T-helper 22 cell (primary cell): ENCODE data around the gene KCNJ1.
A peak's percentile ranks its signal among the peaks of the same experiment; 100 is the strongest.

Experiments
- DNase-seq: peaks from one replicate; pipeline ENCODE4 v3.0.0-alpha.2; 2020; ENCODE audit warnings: low read depth

KCNJ1 gene

DNA sequence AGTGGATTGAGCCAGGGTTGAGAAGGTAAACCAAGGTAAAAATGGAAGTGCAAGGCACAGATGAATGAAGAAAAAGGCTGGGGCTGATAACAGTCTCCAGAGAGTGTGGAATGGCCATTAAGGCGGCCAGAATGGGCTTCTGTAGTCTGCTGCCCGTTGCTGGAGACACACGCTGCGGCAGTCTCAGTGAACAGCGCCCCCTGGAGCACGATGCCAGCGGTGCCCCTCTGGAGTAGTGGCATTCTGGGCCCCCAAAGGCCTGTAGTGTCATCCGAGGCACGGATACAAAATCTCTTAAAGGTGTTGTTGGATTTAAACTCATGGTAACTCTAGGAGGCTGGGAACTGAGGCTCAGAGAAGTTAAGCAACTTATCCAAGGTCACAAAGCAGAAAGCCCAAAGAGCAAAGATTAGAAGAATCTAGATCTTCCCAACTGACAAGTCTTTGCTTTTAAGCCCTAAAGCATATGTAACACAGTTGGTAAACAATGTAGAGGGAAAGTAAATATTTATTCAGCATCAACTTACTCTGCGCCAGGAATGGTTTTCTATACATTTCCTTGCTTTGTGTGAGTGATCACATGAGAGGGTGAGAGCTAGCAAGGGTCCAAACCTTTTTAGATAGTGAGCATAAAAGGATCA lies 18.2 kb downstream of the KCNJ1 start:
- DNase-seq: peak; percentile 21

DNA sequence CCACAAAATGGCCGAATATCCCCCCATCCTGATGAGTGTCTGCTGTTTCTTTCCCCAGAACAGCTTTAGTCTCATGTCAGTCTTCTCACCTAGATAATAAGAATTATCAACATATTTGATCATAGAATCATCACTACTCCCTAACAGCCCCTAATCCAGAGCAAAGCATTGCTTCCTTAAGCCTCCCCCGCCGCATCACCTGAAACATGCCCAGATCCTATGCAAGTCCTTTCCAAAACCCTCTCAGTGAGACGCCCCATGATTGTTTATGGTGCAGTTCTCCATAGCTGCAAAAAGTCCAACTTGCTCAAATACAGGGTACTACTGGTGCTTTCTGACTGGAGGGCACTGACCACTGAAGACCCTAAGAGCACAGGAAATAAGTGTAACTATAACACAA lies 20.1 kb downstream of the KCNJ1 start:
- no peak for DNase-seq

DNA sequence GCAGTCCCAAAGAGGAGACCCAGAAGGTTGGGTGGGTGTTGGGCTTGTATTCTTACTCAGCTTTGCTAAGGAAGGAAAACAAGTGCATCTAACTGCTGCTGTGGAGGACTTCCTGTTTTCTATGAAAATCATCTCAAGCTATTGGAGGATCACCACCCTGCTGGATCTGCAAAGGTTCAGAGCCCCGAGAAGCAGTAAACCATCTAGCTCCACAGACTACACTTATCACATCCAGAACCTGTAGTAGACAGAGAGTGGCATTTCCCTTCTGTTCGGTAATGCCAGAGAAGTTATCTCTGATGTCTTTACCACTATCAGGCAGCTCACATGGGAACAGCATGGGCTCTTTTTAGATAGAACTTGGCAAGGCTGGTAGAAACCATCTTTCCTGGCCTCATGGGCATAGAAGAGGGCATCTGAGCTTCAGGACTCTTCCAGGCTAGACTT lies 21.7 kb downstream of the KCNJ1 start:
- no peak for DNase-seq

DNA sequence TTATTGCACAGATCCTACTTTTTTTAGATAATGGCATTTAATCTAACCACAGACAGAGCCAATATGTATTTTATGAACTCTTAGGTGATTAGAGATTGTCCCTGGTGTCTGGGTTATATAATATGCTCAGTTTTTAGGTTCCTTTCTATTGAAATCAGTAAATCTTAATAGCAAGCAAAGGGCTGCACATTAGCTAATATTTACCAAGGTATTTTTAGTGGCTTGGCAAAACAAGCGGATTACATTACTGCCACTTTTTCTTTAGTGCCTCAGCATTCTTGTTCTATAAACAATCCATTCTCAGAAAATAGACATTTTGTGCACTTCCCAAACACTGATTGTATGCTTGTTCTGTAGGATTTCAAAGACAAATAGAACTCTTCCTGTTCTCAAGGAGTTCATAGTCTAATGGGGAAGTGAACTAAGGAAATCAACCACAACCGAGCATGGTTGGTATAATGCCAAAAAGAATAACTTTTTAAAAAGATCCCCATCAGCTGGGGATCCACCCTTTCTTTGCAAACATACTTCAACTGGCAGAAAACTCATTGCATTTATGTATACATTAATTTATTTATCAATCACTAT lies 23.8 kb downstream of the KCNJ1 start:
- DNase-seq: no peak

DNA sequence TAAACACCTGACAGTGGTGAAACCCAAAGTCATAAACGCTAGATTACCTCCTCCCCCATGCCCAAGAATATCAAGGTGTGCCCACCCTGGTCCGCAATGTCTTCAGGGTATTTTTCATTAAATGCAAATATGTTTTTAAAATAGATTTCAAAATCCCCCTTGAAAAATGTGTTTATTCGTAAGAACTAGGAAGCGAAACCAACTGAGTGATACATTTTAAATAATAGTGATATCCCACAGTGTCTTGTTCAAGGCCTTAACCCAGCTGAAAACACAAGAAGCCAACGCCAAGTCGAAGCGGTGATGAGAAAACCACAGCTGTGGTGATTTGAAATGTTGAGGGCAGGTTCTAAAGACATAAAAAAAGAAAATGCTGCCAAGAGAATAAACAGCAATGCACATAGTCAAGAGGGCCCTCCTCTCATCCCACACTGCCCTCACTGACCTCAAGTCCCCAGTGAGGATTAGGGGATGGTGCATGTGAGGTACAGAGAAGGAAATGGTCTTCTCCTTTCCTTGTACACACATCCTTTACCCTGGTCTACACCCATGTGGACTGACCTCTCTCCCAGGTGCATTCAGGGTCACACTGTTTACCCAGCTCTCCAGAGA lies 25.5 kb downstream of the KCNJ1 start:
- no peak for DNase-seq

DNA sequence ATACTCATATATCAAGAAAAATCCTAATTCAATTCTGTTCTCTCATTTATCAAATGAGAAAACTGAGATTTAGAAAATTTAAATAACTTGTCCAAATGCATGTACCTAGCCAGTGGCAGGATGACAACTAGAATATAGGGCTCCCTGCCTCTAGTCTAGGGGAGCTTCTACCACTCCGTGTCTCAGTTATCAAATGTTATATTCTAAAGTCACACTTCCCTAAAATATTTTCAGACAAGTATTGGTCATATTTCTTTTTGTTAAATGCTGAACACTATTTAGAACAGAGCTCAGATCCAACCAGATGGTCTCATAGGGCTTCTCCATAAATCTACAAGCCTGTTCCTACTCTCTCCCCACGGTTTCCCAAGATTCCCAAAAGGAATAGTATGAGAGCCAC lies 26.3 kb downstream of the KCNJ1 start:
- no peak for DNase-seq

DNA sequence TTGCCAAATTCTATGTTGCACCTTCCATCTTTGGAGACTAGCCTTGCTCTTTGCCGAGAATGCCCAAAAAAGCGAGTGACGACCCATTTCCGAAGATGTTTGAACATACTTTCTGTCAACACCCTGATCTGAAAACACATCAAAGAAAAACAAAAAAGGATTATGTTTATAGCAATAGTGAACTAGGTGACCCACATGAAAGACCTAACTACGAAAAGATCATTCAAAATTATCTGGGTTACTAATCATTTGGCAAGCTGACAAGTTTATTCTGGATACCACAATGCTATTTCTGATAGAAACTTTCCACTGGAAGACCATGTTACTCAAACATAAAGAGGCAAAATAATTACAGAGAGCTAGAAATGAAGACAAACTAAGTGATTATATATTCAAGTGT lies 27.0 kb downstream of the KCNJ1 start:
- peak; percentile 28 for DNase-seq

DNA sequence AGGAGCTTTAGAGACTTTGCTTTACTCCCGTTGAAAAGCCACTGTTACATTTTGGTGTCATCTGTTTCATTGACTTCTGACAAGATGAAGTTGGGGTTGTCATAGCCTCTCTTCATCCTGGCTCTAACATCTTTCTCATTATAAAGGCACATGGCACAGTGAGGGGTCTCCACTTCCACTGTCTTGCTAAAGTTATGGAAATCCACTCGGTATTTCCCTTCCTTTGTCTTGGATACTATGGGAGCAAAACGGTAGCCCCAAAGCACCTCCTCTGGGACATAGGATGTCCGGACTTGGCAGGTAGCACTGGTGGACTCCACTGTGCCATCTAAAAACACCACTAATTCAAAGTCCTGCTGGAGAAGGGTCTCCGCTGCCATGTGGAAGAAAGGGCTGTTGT lies 28.0 kb downstream of the KCNJ1 start:
- DNase-seq: no peak

DNA sequence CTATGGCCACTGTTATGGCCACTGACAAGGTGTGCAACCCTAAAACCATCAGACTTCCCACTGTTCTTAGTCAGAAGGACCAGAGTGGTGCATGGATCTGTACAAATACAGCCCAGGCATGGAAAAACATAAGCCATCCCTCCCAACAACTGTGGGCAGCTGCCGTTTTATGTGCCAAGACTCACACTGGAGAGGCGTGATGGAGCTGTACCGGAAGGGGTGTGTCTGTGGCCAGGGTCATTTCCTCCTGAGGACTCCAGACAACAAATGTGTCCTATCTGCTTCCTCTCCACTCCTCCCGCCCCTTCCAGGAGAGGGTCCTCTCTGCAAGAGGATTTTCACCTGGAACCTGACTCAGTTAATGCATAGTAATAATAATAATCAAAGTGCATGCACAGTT lies 29.5 kb downstream of the KCNJ1 start:
- no peak for DNase-seq

DNA sequence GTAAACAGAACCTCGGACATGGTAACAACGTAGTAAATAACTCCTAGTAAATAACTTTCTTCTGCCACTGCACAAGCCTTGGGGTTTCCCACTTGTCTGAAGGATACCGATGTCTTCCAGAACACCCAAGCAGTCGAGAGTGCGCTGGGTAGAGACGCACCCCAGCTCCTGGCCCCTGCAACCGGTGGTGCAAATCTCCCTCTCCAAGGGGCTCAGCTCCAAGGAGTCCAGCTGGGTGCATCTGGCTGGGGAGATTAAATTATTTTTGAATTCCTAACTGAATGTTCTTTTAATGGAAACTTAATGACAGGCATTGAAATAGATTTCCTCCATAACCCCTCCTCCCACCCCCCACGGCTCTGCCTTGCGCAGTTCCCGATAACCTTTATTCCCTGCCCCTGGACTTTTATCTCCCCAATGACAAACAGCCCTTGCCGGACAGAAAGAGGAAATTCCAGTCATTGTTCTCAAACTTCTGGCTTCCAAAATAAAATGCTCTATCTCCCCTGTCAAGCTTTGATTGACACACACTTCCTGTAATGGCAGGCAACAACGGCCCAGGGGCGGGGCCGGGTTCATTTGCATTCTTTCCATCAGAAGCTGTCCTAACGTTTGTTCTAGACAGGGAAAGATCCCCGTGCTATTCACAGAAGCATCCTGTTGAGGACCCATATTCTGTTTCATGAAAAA lies 31.2 kb downstream of the KCNJ1 start:
- DNase-seq: no peak

DNA sequence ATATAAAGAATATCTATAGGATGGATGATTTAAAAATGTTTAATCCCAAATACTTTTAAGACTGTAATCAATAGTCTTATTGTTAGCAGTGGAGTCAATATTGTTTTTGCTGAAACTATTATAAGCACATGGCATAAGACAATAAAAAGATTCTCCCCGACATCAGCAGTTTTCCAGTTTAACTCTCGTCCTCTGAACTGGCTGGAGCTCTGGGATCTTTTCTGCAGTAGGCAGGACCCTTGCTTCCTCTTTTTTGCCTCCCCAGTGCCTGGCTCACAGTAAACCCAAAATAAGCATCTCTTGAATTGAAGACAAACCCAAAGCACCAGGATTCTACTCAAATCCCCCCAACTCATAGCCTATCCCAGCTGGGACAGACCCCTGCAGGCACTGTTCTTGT lies 32.9 kb downstream of the KCNJ1 start:
- no peak for DNase-seq

DNA sequence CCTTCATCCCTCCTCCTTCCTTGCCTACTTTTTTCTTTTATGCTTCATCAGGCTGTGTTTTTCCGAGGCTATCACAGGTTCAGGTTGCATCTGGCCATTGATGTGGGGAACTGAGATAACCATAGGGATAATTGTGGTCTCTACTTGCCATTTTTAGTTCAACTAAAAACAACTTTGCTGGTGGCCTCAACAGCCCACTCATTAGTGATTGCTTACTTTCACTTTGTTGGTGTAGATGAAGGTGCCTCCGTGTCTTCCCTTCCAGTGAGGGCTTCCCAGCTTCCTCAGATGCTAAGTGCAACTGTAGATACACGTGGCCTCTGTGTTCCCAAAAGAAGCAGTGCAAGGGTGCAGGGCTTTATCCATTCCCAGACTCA lies 35.0 kb downstream of the KCNJ1 start:
- no peak for DNase-seq

DNA sequence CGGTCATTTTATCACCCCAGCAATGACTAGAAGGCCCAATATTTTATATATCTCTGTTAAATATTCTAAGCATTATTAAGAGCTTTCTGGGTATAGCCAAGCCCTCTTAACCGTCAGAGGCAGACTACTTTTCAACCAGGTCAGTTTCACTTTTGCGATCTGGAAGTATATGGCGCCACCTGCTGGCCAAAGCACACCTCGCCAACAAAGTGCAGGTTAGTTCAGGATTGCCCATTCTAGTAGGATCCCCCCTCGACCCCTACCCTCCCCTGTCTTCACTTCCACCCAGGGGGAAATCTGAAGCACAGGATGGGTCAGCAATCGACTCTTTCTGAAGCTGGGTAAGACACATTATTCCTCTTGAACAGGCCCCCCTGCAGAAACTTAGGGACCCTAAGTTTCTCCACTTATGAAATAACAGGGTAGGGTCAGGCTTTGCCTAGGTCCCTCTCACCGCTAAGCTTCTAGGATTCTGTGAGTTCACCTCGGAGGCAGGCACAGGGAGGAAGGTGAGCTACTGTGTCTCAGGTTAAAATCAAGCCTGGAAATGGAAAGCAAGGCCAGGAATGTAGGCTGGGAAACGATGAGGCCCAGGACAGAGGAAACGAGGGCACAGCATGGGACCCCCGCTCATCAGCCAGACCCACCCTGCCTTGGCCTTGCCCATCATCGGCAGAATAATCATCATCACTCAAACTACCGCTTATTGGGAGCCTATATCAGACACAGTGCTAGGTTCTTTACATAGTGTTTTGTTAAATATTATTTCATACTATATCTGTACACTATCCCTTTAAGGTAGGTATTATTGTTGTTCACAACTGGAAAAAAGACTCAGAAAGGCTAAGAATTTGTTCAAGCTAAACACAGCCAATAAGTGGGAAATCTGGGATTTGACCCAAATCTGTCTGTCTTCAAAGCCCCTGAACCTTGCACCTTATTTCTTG lies 35.6 kb downstream of the KCNJ1 start:
- DNase-seq: peak; percentile 57

DNA sequence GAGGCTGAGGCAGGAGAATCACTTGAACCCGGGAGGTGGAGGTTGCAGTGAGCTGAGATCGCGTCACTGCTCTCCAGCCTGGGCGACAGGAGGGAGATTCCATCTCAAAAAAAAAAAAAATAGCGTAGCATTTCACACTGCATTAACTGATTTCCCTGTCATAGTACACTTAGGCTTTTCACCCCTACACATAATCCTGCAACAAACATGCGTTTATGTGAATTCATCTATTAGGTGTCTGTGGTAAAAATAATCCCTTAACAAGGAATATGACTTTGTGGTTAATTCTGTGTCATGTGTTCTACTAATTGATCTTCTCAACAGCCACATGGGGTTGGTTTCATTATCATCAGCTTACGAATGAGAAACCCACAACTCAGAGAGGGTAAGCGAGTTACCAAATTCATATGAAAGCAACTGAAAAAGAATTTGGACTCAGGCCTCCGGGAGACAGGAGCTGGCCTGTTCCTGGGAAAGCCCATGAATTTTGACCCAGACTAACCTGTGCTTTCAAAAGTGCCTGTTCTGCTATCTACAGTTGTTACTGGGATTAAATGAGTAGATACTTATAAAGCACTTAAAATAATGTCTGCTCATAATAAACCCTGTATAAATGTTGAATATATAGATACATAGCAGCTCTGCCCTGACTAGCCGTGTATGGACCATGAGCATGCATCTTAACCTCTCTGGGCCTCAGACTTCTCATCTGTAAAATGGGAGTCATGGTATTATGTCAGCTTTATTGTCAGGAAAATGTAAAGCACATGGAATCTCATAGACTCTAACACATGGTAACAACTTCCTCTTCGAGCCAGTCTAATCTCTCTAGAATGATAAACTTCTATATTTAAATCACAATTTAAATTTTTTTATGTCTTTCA lies 36.6 kb downstream of the KCNJ1 start:
- no peak for DNase-seq

DNA sequence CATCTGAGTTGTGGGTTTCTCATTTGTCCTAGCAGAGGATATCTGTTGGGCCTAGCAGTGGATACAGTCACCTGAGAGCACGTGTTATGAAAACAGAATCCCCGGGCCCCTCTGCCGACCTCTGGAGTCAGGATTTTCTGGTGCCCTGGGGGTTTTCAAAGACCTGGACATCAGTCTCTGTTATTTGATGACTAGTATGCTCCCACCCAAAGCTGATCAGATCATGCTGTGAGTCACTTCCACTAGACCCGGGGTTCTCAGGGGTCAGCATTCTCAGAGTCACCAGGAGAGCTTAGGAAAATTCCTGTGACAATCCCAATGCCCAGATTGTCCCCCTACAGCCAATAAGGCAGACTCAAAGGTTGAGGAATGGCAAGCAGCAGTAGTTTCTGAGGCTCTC lies 38.7 kb downstream of the KCNJ1 start:
- DNase-seq: no peak

DNA sequence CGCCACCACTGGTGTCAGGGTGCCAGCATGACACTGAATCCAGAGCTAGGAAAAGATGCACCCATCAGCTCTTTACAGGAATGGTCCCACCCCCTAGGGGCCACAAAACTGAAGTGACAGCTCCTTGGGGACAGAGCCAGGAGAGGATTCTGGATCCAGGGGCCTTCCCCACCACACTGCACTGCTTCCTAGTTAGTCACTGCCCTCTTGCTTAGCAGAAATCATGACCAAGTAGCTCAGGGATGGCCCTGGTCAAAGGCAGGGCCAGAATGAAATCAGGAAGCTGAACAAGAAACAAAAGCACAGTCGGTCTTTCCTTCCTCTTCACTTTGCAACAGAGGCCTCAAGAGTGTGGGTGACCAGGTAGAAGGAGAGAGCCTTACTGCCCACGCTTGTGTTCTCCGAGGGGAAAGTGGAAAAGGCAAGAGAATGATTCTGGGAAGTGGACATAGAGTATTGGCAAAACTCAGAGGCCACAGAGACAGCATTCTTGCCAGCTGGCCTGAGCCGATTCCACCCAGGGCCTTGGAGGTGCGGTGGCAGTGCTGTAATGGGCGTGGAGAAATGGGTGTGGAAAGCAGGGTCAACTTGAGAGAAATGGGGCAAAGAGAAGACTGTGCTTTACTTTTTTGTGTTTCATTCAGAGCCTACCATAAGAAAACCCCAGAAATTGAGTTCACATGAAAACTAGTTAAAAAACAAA lies 39.8 kb downstream of the KCNJ1 start:
- no peak for DNase-seq

DNA sequence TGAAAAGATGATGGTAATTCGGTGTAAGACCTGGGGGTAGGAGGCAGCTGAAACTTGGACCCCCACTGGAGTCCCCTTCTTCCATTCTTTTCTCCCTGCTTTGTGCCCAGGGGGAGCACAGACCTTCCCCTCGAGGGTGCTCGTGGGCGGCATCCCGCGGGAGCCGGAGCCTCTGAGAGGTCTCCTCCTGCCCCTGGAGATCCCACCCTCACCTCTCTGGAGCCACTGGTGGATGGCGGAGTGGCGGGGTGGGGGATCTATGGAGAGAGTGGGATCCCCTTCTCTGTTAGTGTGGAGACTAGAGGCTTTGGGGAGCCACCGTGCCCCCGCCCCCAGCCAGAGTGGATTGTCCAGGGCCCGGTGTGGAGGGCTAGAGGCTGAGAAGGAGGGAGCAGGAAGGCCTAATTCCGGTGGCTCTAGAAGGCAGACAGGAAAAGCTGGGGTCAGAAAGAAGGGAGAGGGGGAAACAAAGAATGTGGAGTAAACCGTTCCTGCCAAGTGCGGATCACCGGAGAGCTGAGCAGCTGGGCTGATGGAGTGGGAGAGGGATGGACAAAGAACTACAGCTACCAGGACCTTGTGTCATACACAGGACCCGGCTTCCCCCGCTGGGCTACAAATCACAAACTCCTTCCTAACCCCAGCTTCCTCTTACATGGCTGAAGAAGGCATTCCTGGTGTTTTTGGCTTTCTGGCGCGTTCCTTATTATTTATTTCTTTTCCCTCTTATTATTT lies 41.9 kb downstream of the KCNJ1 start:
- DNase-seq: no peak

DNA sequence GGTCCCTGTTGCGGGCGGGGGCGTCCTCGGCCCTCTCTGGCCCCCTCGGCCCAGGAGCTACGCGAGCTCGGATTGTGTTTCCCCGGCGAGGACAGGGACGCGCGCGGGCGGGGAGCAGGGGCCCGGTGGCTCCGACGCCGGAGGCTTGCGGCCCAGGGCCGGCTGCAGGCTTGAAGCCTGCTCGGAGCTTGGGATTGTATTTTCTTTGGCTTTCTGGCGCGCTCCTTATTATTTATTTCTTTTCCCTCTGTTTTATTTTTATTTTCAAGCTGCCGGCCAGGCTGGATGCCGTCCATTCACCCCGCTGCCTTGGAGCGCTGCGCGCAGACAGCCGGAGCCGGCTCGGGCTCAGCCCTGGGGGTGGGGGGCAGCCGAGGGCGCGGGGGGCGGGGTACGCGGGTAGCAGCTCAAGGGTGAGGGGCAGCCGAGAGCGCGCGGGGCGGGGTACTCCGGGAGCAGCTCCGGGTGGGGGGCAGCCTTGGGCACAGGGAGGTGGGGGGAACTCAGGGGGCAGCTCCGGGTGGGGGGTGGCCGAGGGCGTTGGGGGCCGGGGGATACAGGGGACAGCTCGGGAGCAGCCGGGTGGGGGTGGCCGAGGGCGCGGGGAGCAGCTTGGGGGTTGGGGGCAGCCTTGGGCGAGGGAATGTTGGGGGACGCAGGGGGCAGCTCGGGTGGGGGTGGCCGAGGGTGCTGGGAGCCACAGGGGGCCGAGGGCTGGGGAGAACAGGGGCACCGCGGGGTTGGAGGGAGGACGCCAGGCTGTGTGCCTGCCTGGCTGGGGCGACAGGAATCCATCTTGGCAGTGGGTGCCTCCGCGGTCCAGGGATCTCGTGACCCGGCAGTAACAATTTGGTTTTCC lies 42.7 kb downstream of the KCNJ1 start:
- no peak for DNase-seq

DNA sequence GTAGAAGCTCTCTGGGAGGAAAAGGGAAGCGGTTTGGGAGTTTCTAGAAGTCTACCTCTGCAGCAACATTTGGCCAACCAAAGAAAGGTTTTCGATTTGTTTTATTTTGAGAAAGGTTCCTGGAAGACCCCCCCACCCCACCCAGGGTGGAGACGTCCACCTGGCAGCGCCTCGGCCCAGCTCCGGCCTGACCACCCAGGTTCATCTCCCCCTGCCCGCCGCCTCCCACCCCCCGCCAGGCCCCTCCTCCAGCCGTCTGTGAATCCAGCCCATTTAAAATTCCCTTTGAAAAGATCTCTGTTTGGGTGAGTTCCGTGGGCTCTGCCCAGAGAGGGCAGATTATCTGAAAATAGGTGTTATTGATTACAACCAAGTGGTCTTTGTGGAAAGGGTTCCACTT lies 43.3 kb downstream of the KCNJ1 start:
- no peak for DNase-seq
